Activated T-cell treated with anti-CD3 and anti-CD28 coated beads, Interleukin-2, amount 50 U/mL, for 72 hours (primary cell): ENCODE data around the gene DDX24. TPM values are rescaled to one million over a fixed set of nuclear protein-coding genes. Genes with fewer than 3 reads are reported as not detected.

ENCODE experiments used
- ATAC-seq, 2 donors: fragments of 150-1000 bp; cut with Tn5 transposase; replicated peaks in 1 of 2; 2 replicates each; pipeline ENCODE4 v1.10.0; 2021; ENCODE audit warnings: moderate library complexity in 2 of 2, mild to moderate bottlenecking in 1 of 2
- DNase-seq, 2 donors: peaks; one replicate each; pipeline ENCODE4 v3.0.0; 2021 to 2022; ENCODE audit warnings: mixed read lengths in 1 of 2
- H3K27ac Mint-ChIP-seq: one replicate; pipeline ENCODE4 v1.8.0; 2022; ENCODE audit warnings: mild to moderate bottlenecking, moderate library complexity, mixed read lengths
- H3K27me3 Mint-ChIP-seq: one replicate; pipeline ENCODE4 v1.8.0; 2022; ENCODE audit warnings: low read depth, mixed read lengths
- H3K36me3 Mint-ChIP-seq, 2 donors: one replicate each; pipeline ENCODE4 v1.8.0; 2022; ENCODE audit warnings: mixed read lengths in 2 of 2, mild to moderate bottlenecking in 1 of 2; ENCODE audit not compliant: insufficient read depth in 2 of 2
- H3K4me1 Mint-ChIP-seq: one replicate; pipeline ENCODE4 v1.8.0; 2022; ENCODE audit warnings: low read depth, mixed read lengths
- H3K4me3 Mint-ChIP-seq, 2 donors: one replicate each; pipeline ENCODE4 v1.8.0; 2022; ENCODE audit warnings: mild to moderate bottlenecking in 2 of 2, mixed read lengths in 2 of 2, moderate library complexity in 2 of 2
- H3K9me3 Mint-ChIP-seq, 2 donors: one replicate each; pipeline ENCODE4 v1.8.0; 2022; ENCODE audit warnings: mixed read lengths in 2 of 2
- total RNA-seq, 2 donors: library from RNA; stranded (reverse); gene quantifications; one replicate each; pipeline ENCODE4 v1.2.3, GENCODE V29; 2022

Gene DDX24
- total RNA-seq, 2 donors from 2014 or later: 193 to 197 TPM

GRCh38 chr14:94015223-94015622 is 65.8 kb downstream of the DDX24 start:
- no peaks in the 10 kb centered on the region for H3K9me3 Mint-ChIP-seq
- H3K27ac Mint-ChIP-seq: no peak overlapping the region
- H3K4me3 Mint-ChIP-seq: no peak overlapping the region
- ATAC-seq: no peak
- H3K36me3 Mint-ChIP-seq: no peaks in the 10 kb centered on the region
- no peaks in the 10 kb centered on the region for H3K27me3 Mint-ChIP-seq
- no peak for DNase-seq
- H3K4me1 Mint-ChIP-seq: peaks cover 21% of the 10 kb centered on the region

GRCh38 chr14:94014382-94014781 is 66.6 kb downstream of the DDX24 start:
- peaks cover 26% of the 10 kb centered on the region for H3K4me1 Mint-ChIP-seq
- H3K27me3 Mint-ChIP-seq: no peaks in the 10 kb centered on the region
- H3K36me3 Mint-ChIP-seq: no peaks in the 10 kb centered on the region
- H3K4me3 Mint-ChIP-seq: no peak overlapping the region
- H3K27ac Mint-ChIP-seq: no peak overlapping the region
- ATAC-seq (no peak), DNase-seq (no peak)
- H3K9me3 Mint-ChIP-seq: no peaks in the 10 kb centered on the region

- ATAC-seq (peak in 1 of 2 donors; percentile 39), DNase-seq (no peak)
- Mint-ChIP-seq H3K36me3 (no peaks in the 10 kb centered on the region), H3K27me3 (no peaks in the 10 kb centered on the region), H3K27ac (peak overlapping the region; percentile 87), H3K4me3 (peak overlapping the region in 1 of 2 donors; percentile 52), H3K4me1 (peaks cover 40% of the 10 kb centered on the region), H3K9me3 (no peaks in the 10 kb centered on the region)
Measured at GRCh38 chr14:94011795-94012194, 69.2 kb downstream of the DDX24 start.

GRCh38 chr14:94010625-94011024 is 70.4 kb downstream of the DDX24 start:
- ATAC-seq: no peak
- Mint-ChIP-seq H3K4me3 (no peak overlapping the region), H3K27me3 (no peaks in the 10 kb centered on the region), H3K36me3 (no peaks in the 10 kb centered on the region), H3K9me3 (no peaks in the 10 kb centered on the region), H3K27ac (no peak overlapping the region), H3K4me1 (peaks cover 40% of the 10 kb centered on the region)
- DNase-seq: no peak

GRCh38 chr14:94009767-94010166 is 71.2 kb downstream of the DDX24 start:
- peak overlapping the region; percentile 13 to 41 for H3K4me3 Mint-ChIP-seq
- peaks cover 40% of the 10 kb centered on the region for H3K4me1 Mint-ChIP-seq
- ATAC-seq: peak; percentile 35 to 62
- no peak overlapping the region for H3K27ac Mint-ChIP-seq
- H3K36me3 Mint-ChIP-seq: no peaks in the 10 kb centered on the region
- peaks cover 6% of the 10 kb centered on the region for H3K27me3 Mint-ChIP-seq
- H3K9me3 Mint-ChIP-seq: no peaks in the 10 kb centered on the region
- DNase-seq: no peak

GRCh38 chr14:94008234-94008633 is 72.8 kb downstream of the DDX24 start:
- Mint-ChIP-seq H3K4me3 (no peak overlapping the region), H3K36me3 (no peaks in the 10 kb centered on the region), H3K9me3 (no peaks in the 10 kb centered on the region), H3K4me1 (peaks cover 40% of the 10 kb centered on the region), H3K27me3 (peaks cover 6% of the 10 kb centered on the region), H3K27ac (no peak overlapping the region)
- DNase-seq (no peak), ATAC-seq (peak; percentile 67 to 71)

- ATAC-seq: no peak
Measured at GRCh38 chr14:94005324-94006073, 75.5 kb downstream of the DDX24 start.

GRCh38 chr14:94004015-94004414 is 77.0 kb downstream of the DDX24 start:
- Mint-ChIP-seq H3K9me3 (no peaks in the 10 kb centered on the region), H3K4me1 (peaks cover 39% of the 10 kb centered on the region), H3K4me3 (no peak overlapping the region), H3K27ac (no peak overlapping the region), H3K27me3 (peaks cover 6% of the 10 kb centered on the region), H3K36me3 (no peaks in the 10 kb centered on the region)
- DNase-seq (no peak), ATAC-seq (no peak)

More at GRCh38 chr14:94005324-94006073, 75.5 kb downstream of the DDX24 start:
- H3K4me3 Mint-ChIP-seq: no peak overlapping the region
- no peaks in the 10 kb centered on the region for H3K9me3 Mint-ChIP-seq
- H3K27me3 Mint-ChIP-seq: peaks cover 6% of the 10 kb centered on the region
- H3K4me1 Mint-ChIP-seq: peaks cover 36% of the 10 kb centered on the region
- DNase-seq: peak in 1 of 2 donors; percentile 31
- H3K27ac Mint-ChIP-seq: no peak overlapping the region
- no peaks in the 10 kb centered on the region for H3K36me3 Mint-ChIP-seq

GRCh38 chr14:94003397-94003796 is 77.6 kb downstream of the DDX24 start:
- Mint-ChIP-seq H3K27me3 (peaks cover 6% of the 10 kb centered on the region), H3K27ac (no peak overlapping the region), H3K36me3 (no peaks in the 10 kb centered on the region), H3K4me3 (no peak overlapping the region), H3K9me3 (no peaks in the 10 kb centered on the region), H3K4me1 (peaks cover 38% of the 10 kb centered on the region)
- ATAC-seq (no peak), DNase-seq (no peak)

GRCh38 chr14:94001501-94002396 is 79.3 kb downstream of the DDX24 start:
- DNase-seq (peak; percentile 55 to 69), ATAC-seq (peak; percentile 67 to 77)
- no peaks in the 10 kb centered on the region for H3K9me3 Mint-ChIP-seq
- H3K27me3 Mint-ChIP-seq: peaks cover 6% of the 10 kb centered on the region
- H3K4me1 Mint-ChIP-seq: peaks cover 42% of the 10 kb centered on the region
- no peak overlapping the region for H3K27ac Mint-ChIP-seq
- H3K36me3 Mint-ChIP-seq: no peaks in the 10 kb centered on the region
- H3K4me3 Mint-ChIP-seq: peak overlapping the region; percentile 11 to 34

GRCh38 chr14:94001016-94001415 is 80.0 kb downstream of the DDX24 start:
- Mint-ChIP-seq H3K9me3 (no peaks in the 10 kb centered on the region), H3K4me1 (peaks cover 46% of the 10 kb centered on the region), H3K27me3 (peaks cover 6% of the 10 kb centered on the region), H3K27ac (no peak overlapping the region), H3K4me3 (no peak overlapping the region), H3K36me3 (no peaks in the 10 kb centered on the region)
- no peak for ATAC-seq
- DNase-seq: no peak

GRCh38 chr14:94000267-94000666 is 80.7 kb downstream of the DDX24 start:
- Mint-ChIP-seq H3K4me1 (peaks cover 54% of the 10 kb centered on the region), H3K27ac (no peak overlapping the region), H3K36me3 (no peaks in the 10 kb centered on the region), H3K4me3 (no peak overlapping the region), H3K27me3 (peaks cover 4% of the 10 kb centered on the region), H3K9me3 (no peaks in the 10 kb centered on the region)
- no peak for ATAC-seq
- DNase-seq: no peak

- DNase-seq: no peak
- Mint-ChIP-seq H3K4me1 (peaks cover 61% of the 10 kb centered on the region), H3K4me3 (no peak overlapping the region), H3K27me3 (no peaks in the 10 kb centered on the region), H3K9me3 (no peaks in the 10 kb centered on the region), H3K27ac (no peak overlapping the region), H3K36me3 (no peaks in the 10 kb centered on the region)
- no peak for ATAC-seq
Measured at GRCh38 chr14:93999573-93999972, 81.4 kb downstream of the DDX24 start.
